Measurements from ENCODE around the gene RINT1.

- TF ChIP-seq CTCF (conservative IDR thresholded peaks at IDR 0.05), result no peak
- no peak for TF ChIP-seq ZFX (IDR thresholded peaks at IDR 0.05)
Measured at GRCh38 chr7:105521027-105521716, 10.8 kb upstream of the RINT1 start.

Data from C4-2B (cell line).